ENCODE data around the gene IPPK.

The IPPK gene

DNA sequence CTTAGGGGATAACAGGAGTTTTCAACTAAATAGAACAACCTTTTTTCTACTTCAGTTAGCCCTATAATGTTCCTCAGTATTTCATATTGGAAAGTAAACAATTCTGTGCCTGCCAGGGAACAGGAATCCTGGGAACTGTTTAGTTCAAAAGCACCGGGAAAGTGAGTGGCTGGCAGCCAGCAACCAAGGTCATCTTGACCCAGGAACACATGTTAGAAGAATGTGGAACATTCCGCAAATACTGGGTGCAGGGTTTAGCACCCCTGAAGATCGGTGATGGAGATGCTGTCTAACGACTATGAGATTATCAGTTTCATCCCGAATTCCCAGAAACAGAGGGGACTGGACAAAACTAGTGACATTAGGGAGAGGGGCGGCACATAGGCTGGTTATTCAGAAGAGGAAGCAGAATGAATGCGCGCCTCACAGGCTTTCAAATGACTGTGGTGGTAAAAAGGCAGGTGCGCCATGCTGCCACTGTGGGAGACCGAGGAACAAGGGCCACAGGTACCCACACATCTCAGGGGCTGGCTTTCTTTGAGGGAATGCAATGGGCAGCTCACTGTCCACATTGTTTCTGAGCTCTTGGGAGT, 51.2 kb downstream of the IPPK start:
- no peak for TF ChIP-seq CTCF (IDR thresholded peaks at IDR 0.05; ENCODE audit: low read depth, low read length)
- in situ Hi-C loops (cut with HindIII; ENCODE audit: low sequenced_read_pairs), result no loop called here
- no peak for DNase-seq (ENCODE audit: low read depth, low spot score)
- H3K4me3 ChIP-seq (ENCODE audit: low read depth, low read length), result no peak overlapping the region

GRCh38 chr9:92617951-92618510, 51.9 kb downstream of the IPPK start:
- in situ Hi-C loops (cut with HindIII; ENCODE audit: low sequenced_read_pairs), result no loop called here
- no peak for TF ChIP-seq CTCF (IDR thresholded peaks at IDR 0.05; ENCODE audit: low read depth, low read length)
- DNase-seq (ENCODE audit: low read depth, low spot score), result no peak
- H3K4me3 ChIP-seq (ENCODE audit: low read depth, low read length), result no peak overlapping the region

GRCh38 chr9:92617195-92617813, 52.6 kb downstream of the IPPK start:
- no peak overlapping the region for H3K4me3 ChIP-seq (ENCODE audit: low read depth, low read length)
- no peak for TF ChIP-seq CTCF (IDR thresholded peaks at IDR 0.05; ENCODE audit: low read depth, low read length)
- in situ Hi-C loops (cut with HindIII; ENCODE audit: low sequenced_read_pairs), result no loop called here
- no peak for DNase-seq (ENCODE audit: low read depth, low spot score)

DNA sequence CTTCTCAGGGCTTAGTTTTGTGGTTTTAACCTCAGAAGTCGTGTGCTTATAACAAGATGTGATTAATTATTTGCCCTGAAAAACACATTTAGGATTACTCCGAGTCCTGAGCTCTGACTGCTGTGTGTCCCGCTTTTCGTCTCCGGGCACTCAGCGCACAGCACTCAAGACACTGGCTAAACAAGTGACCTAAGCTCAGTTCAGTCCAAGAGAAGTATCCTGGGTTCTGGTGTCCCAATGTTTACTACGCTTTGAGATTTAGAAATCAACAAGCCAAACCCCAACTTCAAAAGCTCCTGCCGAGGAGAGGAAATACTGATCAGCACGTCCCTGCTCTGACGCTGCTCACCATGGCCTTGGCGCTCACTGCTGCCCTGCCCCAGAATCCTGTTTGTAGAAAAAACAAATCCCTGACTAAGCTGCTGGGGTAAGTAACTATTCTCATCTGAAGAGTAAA, 53.2 kb downstream of the IPPK start:
- no peak for DNase-seq (ENCODE audit: low read depth, low spot score)
- no peak overlapping the region for H3K4me3 ChIP-seq (ENCODE audit: low read depth, low read length)
- in situ Hi-C loops (cut with HindIII; ENCODE audit: low sequenced_read_pairs), result no loop called here
- no peak for TF ChIP-seq CTCF (IDR thresholded peaks at IDR 0.05; ENCODE audit: low read depth, low read length)

- in situ Hi-C loops (cut with HindIII; ENCODE audit: low sequenced_read_pairs), result no loop called here
- no peak for DNase-seq (ENCODE audit: low read depth, low spot score)
- no peak overlapping the region for H3K4me3 ChIP-seq (ENCODE audit: low read depth, low read length)
- TF ChIP-seq CTCF (IDR thresholded peaks at IDR 0.05; ENCODE audit: low read depth, low read length), result no peak
These were observed 53.7 kb downstream of the IPPK start for GRCh38 chr9:92616199-92616641.

- no peak for TF ChIP-seq CTCF (IDR thresholded peaks at IDR 0.05; ENCODE audit: low read depth, low read length)
- DNase-seq (ENCODE audit: low read depth, low spot score), result no peak
- no peak overlapping the region for H3K4me3 ChIP-seq (ENCODE audit: low read depth, low read length)
- in situ Hi-C loops (cut with HindIII; ENCODE audit: low sequenced_read_pairs), result no loop called here
These were observed 54.1 kb downstream of the IPPK start for GRCh38 chr9:92615790-92616189.
